SU-DHL-6 (cell line): Measurements from ENCODE around the gene TEAD3.
"Not testable (repeated sequence)": the region's sequence is repeated elsewhere in the genome, so short reads cannot be mapped to it uniquely, and the experiment has no call there.

Source experiments
- CTCF ChIP-seq: fragments of 200-600 bp; sonication (generic); IDR thresholded peaks from one replicate; pipeline ENCODE4 v1.5.1; 2017; ENCODE audit warnings: antibody characterized with exemption, mild to moderate bottlenecking, low read length, moderate library complexity; ENCODE audit not compliant: insufficient read depth, poor library complexity, severe bottlenecking
- EZH2phosphoT487 ChIP-seq: fragments of 200-600 bp; sonication (generic), shearing (Covaris generic); conservative IDR thresholded peaks from 2 replicates; pipeline ENCODE4 v1.6.1; 2018; ENCODE audit warnings: mild to moderate bottlenecking, antibody characterized with exemption, low read length, moderate library complexity, mixed read lengths

GRCh38 chr6:35517978-35518377 is 21.1 kb upstream of the TEAD3 start:
- TF ChIP-seq EZH2phosphoT487, CTCF: not testable (repeated sequence)
